ENCODE results near the gene TFCP2L1. TPM values are rescaled to one million over a fixed set of nuclear protein-coding genes. Genes with fewer than 3 reads are reported as not detected.

Gene TFCP2L1
- total and polyA plus RNA-seq, 4 donors: 0.06 to 1.5 (median 0.36) TPM

DNA sequence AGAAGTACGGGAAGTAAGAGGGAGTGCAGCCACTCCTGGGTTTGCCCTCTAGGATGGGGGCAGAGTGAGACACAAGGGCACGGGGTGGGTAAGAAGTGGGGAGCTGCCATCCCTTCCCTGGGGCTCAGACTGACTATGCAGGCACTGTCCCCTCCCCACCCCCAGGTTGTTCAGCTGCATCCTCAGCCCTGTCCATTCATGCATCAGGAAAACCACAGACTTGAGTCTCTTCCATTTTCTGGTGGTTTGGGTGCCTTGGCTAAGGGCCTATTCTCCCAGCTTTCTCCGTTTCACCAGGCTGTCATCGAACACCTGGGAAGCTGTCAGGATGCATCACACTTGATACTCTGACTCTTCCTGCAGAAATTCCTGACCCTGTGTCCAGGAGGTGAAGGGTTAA is 111.9 kb downstream of the TFCP2L1 start:
- no peak for DNase-seq (ENCODE audit: low spot score)
- Histone ChIP-seq H3K9ac (ENCODE audit: low read depth in 1 of 2, low read length in 2 of 2) (no peak overlapping the region), H3K27me3 (ENCODE audit: control insufficient read depth in 4 of 4, insufficient read depth in 4 of 4, low read length in 3 of 4) (peaks cover 0 to 5% (median 0%) of the 10 kb centered on the region in 4 donors), H3K4me3 (ENCODE audit: low read depth in 1 of 3, low read length in 3 of 3) (no peak overlapping the region), H3K36me3 (ENCODE audit: control insufficient read depth in 4 of 4, insufficient read depth in 3 of 4, low read depth in 1 of 4, low read length in 3 of 4) (no peaks in the 10 kb centered on the region), H3K4me1 (ENCODE audit: control insufficient read depth in 4 of 4, insufficient read depth in 4 of 4, low read length in 3 of 4) (no peaks in the 10 kb centered on the region), H3K9me3 (ENCODE audit: control insufficient read depth in 4 of 4, low read length in 3 of 4) (peaks cover 0 to 9% (median 3%) of the 10 kb centered on the region in 4 donors), H3K27ac (ENCODE audit: low read depth in 1 of 2, low read length in 2 of 2) (no peak overlapping the region)
- TF ChIP-seq HNF4G (IDR thresholded peaks at IDR 0.05) (no peak), RAD21 (IDR thresholded peaks at IDR 0.05) (no peak), JUND (IDR thresholded peaks at IDR 0.05) (no peak), YY1 (IDR thresholded peaks at IDR 0.05) (no peak)
- WGBS: 82% methylated on average over 4 of the region's 4 CpGs

DNA sequence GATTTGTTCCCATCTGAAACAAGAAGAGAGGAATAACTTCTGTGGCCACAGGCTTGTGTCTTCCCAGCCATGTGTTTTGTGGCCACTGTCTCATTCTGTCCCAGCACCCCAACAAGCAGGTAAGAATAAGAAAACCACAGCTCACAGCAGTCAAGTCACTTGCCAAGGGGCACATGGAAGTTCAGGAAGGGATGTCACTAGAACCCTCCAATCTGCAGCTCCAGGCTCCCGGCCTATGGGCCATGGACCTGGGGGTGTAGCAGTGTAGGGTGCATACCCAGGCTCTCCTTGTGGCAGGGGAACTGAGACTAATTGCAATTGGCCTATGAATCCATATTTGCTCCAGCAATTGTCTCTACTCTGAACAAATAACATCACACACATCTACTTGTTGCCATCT is 112.5 kb downstream of the TFCP2L1 start:
- Histone ChIP-seq H3K4me3 (ENCODE audit: low read depth in 1 of 3, low read length in 3 of 3) (no peak overlapping the region), H3K4me1 (ENCODE audit: control insufficient read depth in 4 of 4, insufficient read depth in 4 of 4, low read length in 3 of 4) (no peaks in the 10 kb centered on the region), H3K27ac (ENCODE audit: low read depth in 1 of 2, low read length in 2 of 2) (no peak overlapping the region), H3K36me3 (ENCODE audit: control insufficient read depth in 4 of 4, insufficient read depth in 3 of 4, low read depth in 1 of 4, low read length in 3 of 4) (no peaks in the 10 kb centered on the region), H3K27me3 (ENCODE audit: control insufficient read depth in 4 of 4, insufficient read depth in 4 of 4, low read length in 3 of 4) (peaks cover 0 to 5% (median 0%) of the 10 kb centered on the region in 4 donors), H3K9me3 (ENCODE audit: control insufficient read depth in 4 of 4, low read length in 3 of 4) (peaks cover 0 to 9% (median 4%) of the 10 kb centered on the region in 4 donors), H3K9ac (ENCODE audit: low read depth in 1 of 2, low read length in 2 of 2) (no peak overlapping the region)
- no peak for DNase-seq (ENCODE audit: low spot score)
- TF ChIP-seq NR2F2 (IDR thresholded peaks at IDR 0.05): no peak
- TF ChIP-seq, protein P1, sequence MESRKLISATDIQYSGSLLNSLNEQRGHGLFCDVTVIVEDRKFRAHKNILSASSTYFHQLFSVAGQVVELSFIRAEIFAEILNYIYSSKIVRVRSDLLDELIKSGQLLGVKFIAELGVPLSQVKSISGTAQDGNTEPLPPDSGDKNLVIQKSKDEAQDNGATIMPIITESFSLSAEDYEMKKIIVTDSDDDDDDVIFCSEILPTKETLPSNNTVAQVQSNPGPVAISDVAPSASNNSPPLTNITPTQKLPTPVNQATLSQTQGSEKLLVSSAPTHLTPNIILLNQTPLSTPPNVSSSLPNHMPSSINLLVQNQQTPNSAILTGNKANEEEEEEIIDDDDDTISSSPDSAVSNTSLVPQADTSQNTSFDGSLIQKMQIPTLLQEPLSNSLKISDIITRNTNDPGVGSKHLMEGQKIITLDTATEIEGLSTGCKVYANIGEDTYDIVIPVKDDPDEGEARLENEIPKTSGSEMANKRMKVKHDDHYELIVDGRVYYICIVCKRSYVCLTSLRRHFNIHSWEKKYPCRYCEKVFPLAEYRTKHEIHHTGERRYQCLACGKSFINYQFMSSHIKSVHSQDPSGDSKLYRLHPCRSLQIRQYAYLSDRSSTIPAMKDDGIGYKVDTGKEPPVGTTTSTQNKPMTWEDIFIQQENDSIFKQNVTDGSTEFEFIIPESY (IDR thresholded peaks at IDR 0.05): no peak
- WGBS: 92% methylated on average over 1 of the region's 1 CpG

DNA sequence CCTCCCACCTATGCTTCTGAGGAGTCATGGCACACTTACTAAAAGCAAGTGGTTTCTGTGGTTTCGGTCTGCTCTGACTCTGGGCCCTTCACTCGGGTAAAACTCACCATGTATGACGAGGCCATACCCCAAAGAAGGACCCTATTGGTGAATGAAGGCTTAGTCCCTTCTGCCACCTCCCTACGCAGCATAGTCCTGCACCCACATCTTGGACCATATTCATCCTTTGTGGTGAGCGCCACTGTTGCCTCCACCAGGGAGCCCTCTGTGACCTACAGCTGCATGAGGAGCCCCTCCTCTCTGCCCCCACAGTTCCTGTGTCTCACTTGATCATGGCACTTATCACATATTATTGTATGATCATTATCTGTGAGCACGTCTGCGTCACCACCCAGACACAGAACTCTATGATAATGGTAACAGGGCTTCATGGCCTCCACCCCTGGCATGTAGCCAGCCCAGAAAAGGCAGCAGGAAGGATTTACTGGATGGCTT is 113.3 kb downstream of the TFCP2L1 start:
- H3K9me3 ChIP-seq (ENCODE audit: control insufficient read depth in 4 of 4, low read length in 3 of 4): peaks cover 0 to 9% (median 4%) of the 10 kb centered on the region in 4 donors
- WGBS: 89% methylated on average over 7 of the region's 7 CpGs

DNA sequence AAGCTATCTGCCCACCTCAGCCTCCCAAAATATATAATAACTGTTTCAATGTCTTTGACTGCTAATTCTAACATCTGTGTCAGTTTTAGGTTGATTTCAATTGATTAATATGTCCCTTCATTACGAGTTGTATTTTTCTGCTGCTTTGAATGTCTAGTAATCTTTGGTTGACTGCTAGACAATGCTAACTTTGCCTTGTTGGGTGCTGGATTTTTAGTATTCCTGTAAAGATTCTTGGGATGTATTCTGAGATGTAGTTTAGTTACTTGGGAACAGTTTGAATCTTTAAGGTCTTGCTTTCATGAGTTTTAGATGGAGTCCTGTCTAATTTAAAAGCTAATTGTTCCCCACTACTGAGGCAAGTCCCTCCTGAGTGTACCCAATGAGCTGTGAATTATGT is 114.4 kb downstream of the TFCP2L1 start:
- Histone ChIP-seq H3K4me3 (ENCODE audit: low read depth in 1 of 3, low read length in 3 of 3) (no peak overlapping the region), H3K27ac (ENCODE audit: low read depth in 1 of 2, low read length in 2 of 2) (no peak overlapping the region), H3K27me3 (ENCODE audit: control insufficient read depth in 4 of 4, insufficient read depth in 4 of 4, low read length in 3 of 4) (peaks cover 0 to 7% (median 0%) of the 10 kb centered on the region in 4 donors), H3K9ac (ENCODE audit: low read depth in 1 of 2, low read length in 2 of 2) (no peak overlapping the region), H3K36me3 (ENCODE audit: control insufficient read depth in 4 of 4, insufficient read depth in 3 of 4, low read depth in 1 of 4, low read length in 3 of 4) (no peaks in the 10 kb centered on the region), H3K4me1 (ENCODE audit: control insufficient read depth in 4 of 4, insufficient read depth in 4 of 4, low read length in 3 of 4) (no peaks in the 10 kb centered on the region), H3K9me3 (ENCODE audit: control insufficient read depth in 4 of 4, low read length in 3 of 4) (peaks cover 0 to 9% (median 4%) of the 10 kb centered on the region in 4 donors)
- 84% methylated on average over 1 of the region's 1 CpG for WGBS
- DNase-seq (ENCODE audit: low spot score): no peak
- no peak for TF ChIP-seq FOXA1 (IDR thresholded peaks at IDR 0.05)
- TF ChIP-seq SP1 (IDR thresholded peaks at IDR 0.05): no peak
- no peak for TF ChIP-seq GABPA (IDR thresholded peaks at IDR 0.05 in 1 of 2, conservative IDR thresholded peaks at IDR 0.05 in 1 of 2)
- TF ChIP-seq, protein P2, sequence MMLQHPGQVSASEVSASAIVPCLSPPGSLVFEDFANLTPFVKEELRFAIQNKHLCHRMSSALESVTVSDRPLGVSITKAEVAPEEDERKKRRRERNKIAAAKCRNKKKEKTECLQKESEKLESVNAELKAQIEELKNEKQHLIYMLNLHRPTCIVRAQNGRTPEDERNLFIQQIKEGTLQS (IDR thresholded peaks at IDR 0.05): no peak
- TF ChIP-seq, protein P1 (IDR thresholded peaks at IDR 0.05): no peak
- no peak for TF ChIP-seq RXRA (IDR thresholded peaks at IDR 0.05)
- TF ChIP-seq, protein P3, sequence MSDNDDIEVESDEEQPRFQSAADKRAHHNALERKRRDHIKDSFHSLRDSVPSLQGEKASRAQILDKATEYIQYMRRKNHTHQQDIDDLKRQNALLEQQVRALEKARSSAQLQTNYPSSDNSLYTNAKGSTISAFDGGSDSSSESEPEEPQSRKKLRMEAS (IDR thresholded peaks at IDR 0.05): no peak
- TF ChIP-seq, protein P4, sequence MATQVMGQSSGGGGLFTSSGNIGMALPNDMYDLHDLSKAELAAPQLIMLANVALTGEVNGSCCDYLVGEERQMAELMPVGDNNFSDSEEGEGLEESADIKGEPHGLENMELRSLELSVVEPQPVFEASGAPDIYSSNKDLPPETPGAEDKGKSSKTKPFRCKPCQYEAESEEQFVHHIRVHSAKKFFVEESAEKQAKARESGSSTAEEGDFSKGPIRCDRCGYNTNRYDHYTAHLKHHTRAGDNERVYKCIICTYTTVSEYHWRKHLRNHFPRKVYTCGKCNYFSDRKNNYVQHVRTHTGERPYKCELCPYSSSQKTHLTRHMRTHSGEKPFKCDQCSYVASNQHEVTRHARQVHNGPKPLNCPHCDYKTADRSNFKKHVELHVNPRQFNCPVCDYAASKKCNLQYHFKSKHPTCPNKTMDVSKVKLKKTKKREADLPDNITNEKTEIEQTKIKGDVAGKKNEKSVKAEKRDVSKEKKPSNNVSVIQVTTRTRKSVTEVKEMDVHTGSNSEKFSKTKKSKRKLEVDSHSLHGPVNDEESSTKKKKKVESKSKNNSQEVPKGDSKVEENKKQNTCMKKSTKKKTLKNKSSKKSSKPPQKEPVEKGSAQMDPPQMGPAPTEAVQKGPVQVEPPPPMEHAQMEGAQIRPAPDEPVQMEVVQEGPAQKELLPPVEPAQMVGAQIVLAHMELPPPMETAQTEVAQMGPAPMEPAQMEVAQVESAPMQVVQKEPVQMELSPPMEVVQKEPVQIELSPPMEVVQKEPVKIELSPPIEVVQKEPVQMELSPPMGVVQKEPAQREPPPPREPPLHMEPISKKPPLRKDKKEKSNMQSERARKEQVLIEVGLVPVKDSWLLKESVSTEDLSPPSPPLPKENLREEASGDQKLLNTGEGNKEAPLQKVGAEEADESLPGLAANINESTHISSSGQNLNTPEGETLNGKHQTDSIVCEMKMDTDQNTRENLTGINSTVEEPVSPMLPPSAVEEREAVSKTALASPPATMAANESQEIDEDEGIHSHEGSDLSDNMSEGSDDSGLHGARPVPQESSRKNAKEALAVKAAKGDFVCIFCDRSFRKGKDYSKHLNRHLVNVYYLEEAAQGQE (IDR thresholded peaks at IDR 0.05): no peak
- TF ChIP-seq RAD21 (IDR thresholded peaks at IDR 0.05): no peak
- TF ChIP-seq FOXA2 (IDR thresholded peaks at IDR 0.05): no peak

More for the DNA sequence above, 113.3 kb downstream of the TFCP2L1 start:
- TF ChIP-seq GABPA (IDR thresholded peaks at IDR 0.05 in 1 of 2, conservative IDR thresholded peaks at IDR 0.05 in 1 of 2) (no peak), RXRA (IDR thresholded peaks at IDR 0.05) (no peak), NR2F2 (IDR thresholded peaks at IDR 0.05) (no peak), YY1 (IDR thresholded peaks at IDR 0.05) (no peak)
- TF ChIP-seq, protein P3 (IDR thresholded peaks at IDR 0.05): no peak
- Histone ChIP-seq H3K9ac (ENCODE audit: low read depth in 1 of 2, low read length in 2 of 2) (no peak overlapping the region), H3K27me3 (ENCODE audit: control insufficient read depth in 4 of 4, insufficient read depth in 4 of 4, low read length in 3 of 4) (peaks cover 0 to 6% (median 0%) of the 10 kb centered on the region in 4 donors), H3K4me3 (ENCODE audit: low read depth in 1 of 3, low read length in 3 of 3) (no peak overlapping the region), H3K4me1 (ENCODE audit: control insufficient read depth in 4 of 4, insufficient read depth in 4 of 4, low read length in 3 of 4) (no peaks in the 10 kb centered on the region), H3K27ac (ENCODE audit: low read depth in 1 of 2, low read length in 2 of 2) (no peak overlapping the region), H3K36me3 (ENCODE audit: control insufficient read depth in 4 of 4, insufficient read depth in 3 of 4, low read depth in 1 of 4, low read length in 3 of 4) (no peaks in the 10 kb centered on the region)
- DNase-seq (ENCODE audit: low spot score): no peak

Data from liver (tissue), 9 donors.